HG03064 (cell line): ENCODE results near the gene LRRC14B.
"Not testable (repeated sequence)": the region's sequence is repeated elsewhere in the genome, so short reads cannot be mapped to it uniquely, and the experiment has no call there.

Experiments used
- ATAC-seq: cut with Tn5 transposase; IDR thresholded peaks from one replicate; pipeline ENCODE4 v1.9.1; 2021; ENCODE audit warnings: low read depth; ENCODE audit not compliant: unreplicated experiment

LRRC14B gene

GRCh38 chr5:231661-232060, 40.4 kb downstream of the LRRC14B start:
- no peak for ATAC-seq

DNA sequence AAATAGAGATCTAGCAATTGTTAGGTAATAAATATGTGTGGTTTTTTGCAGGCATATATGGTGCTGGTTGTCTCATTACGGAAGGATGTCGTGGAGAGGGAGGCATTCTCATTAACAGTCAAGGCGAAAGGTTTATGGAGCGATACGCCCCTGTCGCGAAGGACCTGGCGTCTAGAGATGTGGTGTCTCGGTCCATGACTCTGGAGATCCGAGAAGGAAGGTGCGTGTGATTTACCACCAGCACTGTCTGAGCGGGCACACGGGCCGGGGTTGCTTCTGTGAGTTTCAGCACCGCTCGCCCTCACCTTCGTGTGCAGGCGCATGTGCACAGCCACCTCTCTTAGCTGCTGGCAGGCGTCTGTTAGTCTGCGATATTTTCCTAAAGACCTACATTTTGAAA, 42.1 kb downstream of the LRRC14B start:
- not testable (repeated sequence) for ATAC-seq

- ATAC-seq, result no peak
Observed at GRCh38 chr5:234450-234849, 43.2 kb downstream of the LRRC14B start.

- not testable (repeated sequence) for ATAC-seq
Observed at GRCh38 chr5:235527-235926, 44.2 kb downstream of the LRRC14B start.

GRCh38 chr5:237931-238330, 46.6 kb downstream of the LRRC14B start:
- ATAC-seq, result not testable (repeated sequence)

DNA sequence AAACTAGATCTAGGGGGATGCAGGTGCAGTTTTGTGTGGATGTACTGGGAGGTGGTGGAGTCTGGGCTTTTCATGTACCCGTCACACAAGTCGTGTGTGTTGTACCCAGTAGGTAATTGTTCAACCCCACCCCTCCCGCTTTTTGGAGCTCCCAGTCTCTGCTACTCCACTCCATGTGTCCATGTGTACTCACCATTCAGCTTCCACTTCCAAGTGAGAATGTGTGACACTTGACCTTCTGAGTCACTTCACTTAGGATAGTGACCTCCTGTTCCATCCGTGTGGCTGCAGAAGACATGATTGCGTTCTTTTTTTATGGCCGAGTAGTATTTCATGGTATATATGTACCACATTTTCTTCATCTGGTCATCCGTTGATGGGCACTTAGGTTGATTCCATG, 49.3 kb downstream of the LRRC14B start:
- ATAC-seq, result not testable (repeated sequence)

GRCh38 chr5:241045-241669, 49.9 kb downstream of the LRRC14B start:
- not testable (repeated sequence) for ATAC-seq

GRCh38 chr5:243683-244367, 52.5 kb downstream of the LRRC14B start:
- not testable (repeated sequence) for ATAC-seq

- not testable (repeated sequence) for ATAC-seq
Observed at GRCh38 chr5:245717-246116, 54.4 kb downstream of the LRRC14B start.
